ENCODE results near the gene PIK3IP1.
"Not testable (repeated sequence)": the region's sequence is repeated elsewhere in the genome, so short reads cannot be mapped to it uniquely, and the experiment has no call there.

The PIK3IP1 gene

GRCh38 chr22:31292236-31292989 is at the start of gene PIK3IP1:
TSS of gene PIK3IP1 (minus strand) at chr22:31292488. CDS start at chr22:31292344, 144 bp downstream.
- peak; percentile 90 for DNase-seq (ENCODE audit: low spot score)

- no peak for DNase-seq (ENCODE audit: low spot score)
Observed at GRCh38 chr22:31341386-31342088, 49.2 kb upstream of the PIK3IP1 start.

GRCh38 chr22:31340765-31341247 is 48.5 kb upstream of the PIK3IP1 start:
- DNase-seq (ENCODE audit: low spot score) = no peak

GRCh38 chr22:31340360-31340759 is 48.1 kb upstream of the PIK3IP1 start:
- no peak for DNase-seq (ENCODE audit: low spot score)

GRCh38 chr22:31339148-31339832 is 47.0 kb upstream of the PIK3IP1 start:
- no peak for DNase-seq (ENCODE audit: low spot score)

GRCh38 chr22:31337178-31337577 is 44.9 kb upstream of the PIK3IP1 start:
- peak; percentile 86 for DNase-seq (ENCODE audit: low spot score)

- DNase-seq (ENCODE audit: low spot score) = no peak
Observed at GRCh38 chr22:31334329-31334728, 42.0 kb upstream of the PIK3IP1 start.

GRCh38 chr22:31333641-31334040 is 41.4 kb upstream of the PIK3IP1 start:
- no peak for DNase-seq (ENCODE audit: low spot score)

- peak; percentile 61 for DNase-seq (ENCODE audit: low spot score)
Observed at GRCh38 chr22:31332886-31333285, 40.6 kb upstream of the PIK3IP1 start.

- no peak for DNase-seq (ENCODE audit: low spot score)
Observed at GRCh38 chr22:31332010-31332409, 39.7 kb upstream of the PIK3IP1 start.

- no peak for DNase-seq (ENCODE audit: low spot score)
Observed at GRCh38 chr22:31329453-31330215, 37.3 kb upstream of the PIK3IP1 start.

GRCh38 chr22:31329029-31329428 is 36.7 kb upstream of the PIK3IP1 start:
- DNase-seq (ENCODE audit: low spot score) = peak; percentile 44

- no peak for DNase-seq (ENCODE audit: low spot score)
Observed at GRCh38 chr22:31328544-31328960, 36.3 kb upstream of the PIK3IP1 start.

- no peak for DNase-seq (ENCODE audit: low spot score)
Observed at GRCh38 chr22:31327806-31328543, 35.7 kb upstream of the PIK3IP1 start.

GRCh38 chr22:31326877-31327276 is 34.6 kb upstream of the PIK3IP1 start:
- DNase-seq (ENCODE audit: low spot score) = no peak

GRCh38 chr22:31323578-31324550 is 31.6 kb upstream of the PIK3IP1 start:
- no peak for DNase-seq (ENCODE audit: low spot score)

- no peak for DNase-seq (ENCODE audit: low spot score)
Observed at GRCh38 chr22:31321421-31321820, 29.1 kb upstream of the PIK3IP1 start.

GRCh38 chr22:31314220-31314619 is 21.9 kb upstream of the PIK3IP1 start:
- not testable (repeated sequence) for DNase-seq (ENCODE audit: low spot score)

- DNase-seq (ENCODE audit: low spot score) = peak; percentile 66
Observed at GRCh38 chr22:31313366-31314147, 21.3 kb upstream of the PIK3IP1 start.

All from kidney tubule cell (primary cell).